NCI-H526 treated with DMSO at 0.1 percent for 48 hours (cell line): ENCODE results near the gene HELZ.
A peak's percentile ranks its signal among the peaks of the same experiment; 100 is the strongest.
"Not testable (repeated sequence)": the region's sequence is repeated elsewhere in the genome, so short reads cannot be mapped to it uniquely, and the experiment has no call there.

Source experiments
- DNase-seq: peaks from one replicate; lab custom pipeline; 2025; lab: John Stamatoyannopoulos, UW

HELZ gene

DNA sequence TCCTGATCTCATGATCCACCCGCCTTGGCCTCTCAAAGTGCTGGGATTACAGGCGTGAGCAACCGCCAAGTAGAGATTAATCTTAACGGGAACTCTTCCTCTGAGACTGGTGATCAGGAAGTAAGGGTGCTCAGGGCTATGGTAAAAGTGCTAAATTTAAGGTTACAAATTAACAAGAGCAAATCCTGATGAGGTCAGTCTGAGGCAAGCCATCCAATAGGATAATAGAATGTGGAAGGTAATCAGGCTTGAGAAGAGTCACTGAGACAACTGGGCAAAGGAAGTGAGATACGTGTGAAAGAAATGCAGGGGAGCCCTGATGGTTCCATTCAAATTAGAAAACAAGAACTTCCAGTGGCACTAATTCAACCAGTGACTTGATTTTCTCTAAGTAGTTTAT, 131.5 kb downstream of the HELZ start:
- no peak for DNase-seq

DNA sequence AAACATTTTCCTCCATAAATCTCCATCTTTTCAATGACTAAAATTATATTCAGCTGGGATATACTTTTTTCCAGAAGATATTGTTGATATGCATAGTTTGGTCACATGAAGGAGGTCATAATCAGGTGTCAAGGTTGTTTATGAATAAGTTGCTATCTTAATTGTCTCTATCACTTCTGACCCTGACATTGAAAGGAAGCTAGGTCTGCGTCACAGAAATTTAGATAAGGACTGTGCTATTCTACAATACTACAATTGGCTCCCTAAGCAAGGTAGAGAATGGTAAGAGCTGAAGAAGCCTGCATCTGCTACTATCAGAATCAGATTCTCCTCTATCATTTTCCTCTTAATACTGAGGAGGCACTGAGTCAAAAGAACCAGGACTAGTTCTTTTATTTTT, 133.2 kb downstream of the HELZ start:
- no peak for DNase-seq

DNA sequence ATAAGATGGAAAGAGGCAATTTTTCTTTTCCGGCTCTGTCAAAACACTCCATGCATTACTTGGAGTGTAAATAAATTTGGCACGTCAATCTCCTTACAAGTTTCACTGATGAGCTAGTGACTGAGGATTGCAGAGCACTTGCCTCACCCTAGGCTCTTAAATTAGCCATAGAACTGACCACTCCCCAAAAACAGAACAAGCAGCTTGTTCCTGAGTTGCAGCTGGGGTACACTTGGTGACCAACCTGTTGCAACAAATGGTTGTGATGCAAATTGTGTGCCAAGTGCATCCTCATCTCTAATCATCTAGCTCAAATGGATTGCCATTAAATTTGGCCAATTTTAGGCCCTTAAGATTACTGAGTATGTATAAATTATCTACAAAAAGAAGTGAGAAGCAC, 133.7 kb downstream of the HELZ start:
- DNase-seq: no peak

DNA sequence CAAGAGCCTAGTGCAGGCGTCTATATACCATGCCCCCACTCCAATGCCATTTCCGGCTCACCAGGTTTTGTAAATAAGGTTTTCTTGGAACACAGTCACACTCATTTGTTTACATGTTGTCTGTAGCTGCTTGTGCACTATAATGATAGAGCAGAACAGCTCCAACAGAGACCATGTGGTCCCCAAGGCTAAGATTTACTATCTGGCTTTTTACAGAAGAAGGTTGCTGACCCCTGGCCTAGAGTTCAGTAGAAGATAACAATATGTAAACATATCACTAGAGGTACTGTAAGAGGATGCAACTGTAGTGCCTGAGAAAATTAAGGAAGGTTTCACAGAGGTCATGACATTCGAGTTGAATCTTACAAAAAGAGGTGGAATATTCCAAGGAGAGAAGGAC, 134.4 kb downstream of the HELZ start:
- no peak for DNase-seq

DNA sequence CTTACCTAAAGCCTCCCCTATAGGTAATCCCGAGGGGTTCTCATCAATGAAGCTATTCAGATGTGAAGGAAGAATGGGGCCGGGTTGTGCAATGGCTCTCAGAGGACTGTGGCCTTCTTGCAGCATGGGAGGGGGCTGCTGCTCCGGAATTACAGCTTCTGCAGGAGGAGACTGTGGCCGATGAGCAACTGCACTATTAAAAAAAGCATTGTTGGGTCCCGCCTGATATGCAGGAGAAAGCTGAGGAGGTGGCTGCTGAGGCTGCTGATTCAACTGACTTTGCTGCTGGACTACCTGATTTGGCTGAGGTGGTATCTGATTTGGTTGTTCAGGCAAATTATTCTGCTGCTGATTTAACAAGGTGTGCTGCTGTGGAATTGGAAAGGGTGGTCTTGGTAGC, 135.9 kb downstream of the HELZ start:
- peak; percentile 80 for DNase-seq

DNA sequence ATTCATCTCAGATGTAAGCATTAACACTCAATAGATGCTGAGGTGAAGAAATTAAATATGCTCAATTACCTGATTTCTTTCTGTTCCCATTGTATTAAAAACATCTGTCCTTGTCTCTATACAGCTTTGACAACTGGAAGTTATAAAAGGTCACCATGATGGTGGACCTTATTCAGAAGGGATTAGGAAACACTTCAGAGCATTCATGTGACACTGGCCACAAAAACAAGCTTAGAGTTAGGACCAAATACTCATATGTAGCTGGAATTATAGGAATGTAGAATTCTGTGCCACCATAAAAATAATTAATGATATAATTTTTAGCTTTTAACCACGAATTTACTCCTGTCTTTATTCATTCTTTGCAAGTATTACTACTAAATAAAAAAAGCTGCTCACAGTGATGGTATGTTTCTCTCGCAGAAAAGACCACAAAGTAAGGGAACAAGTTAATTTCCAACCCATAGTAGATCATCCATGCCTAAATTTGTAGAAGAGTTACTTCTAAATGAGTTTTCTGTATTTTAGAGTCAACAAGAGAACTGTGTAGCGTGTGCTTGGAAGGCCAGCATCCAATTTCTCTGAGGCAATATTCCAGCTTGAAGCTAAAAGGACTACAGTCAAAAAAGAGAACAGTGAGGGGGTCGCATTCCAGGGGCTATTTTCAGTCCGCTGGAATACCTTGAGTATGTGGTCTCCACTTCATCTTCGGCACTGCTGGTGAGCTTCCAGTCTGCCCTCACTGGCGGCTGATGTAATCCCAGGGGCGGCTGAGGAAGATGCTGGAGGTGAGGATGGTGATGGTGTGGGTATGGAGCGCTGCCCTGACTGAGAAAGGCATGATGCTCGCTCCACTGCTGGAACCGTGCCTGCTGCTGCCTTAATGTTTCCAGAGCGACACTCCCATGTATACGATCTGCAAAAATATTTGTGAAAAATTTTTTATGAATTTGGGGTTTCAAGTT, 136.9 kb downstream of the HELZ start:
- DNase-seq: no peak

DNA sequence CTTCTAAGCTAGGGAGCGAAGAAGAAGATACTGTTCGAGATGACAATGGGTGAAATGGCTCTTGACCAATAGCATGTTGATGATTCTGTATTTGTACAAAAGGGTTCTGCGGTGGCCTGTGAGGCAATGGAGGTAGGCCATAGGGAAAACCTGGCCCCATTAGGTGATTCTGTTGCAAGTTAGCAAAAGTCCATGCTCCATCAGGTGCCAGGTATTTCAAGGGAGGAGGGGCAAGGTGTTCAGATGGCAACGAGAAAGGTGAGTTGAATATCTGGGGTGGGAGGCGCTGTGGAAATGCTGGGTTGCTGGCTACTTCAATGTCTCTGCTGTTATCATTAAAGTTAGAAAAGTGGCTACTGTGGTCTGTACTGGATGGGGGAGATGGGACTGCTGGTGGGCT, 137.8 kb downstream of the HELZ start:
- DNase-seq: no peak

DNA sequence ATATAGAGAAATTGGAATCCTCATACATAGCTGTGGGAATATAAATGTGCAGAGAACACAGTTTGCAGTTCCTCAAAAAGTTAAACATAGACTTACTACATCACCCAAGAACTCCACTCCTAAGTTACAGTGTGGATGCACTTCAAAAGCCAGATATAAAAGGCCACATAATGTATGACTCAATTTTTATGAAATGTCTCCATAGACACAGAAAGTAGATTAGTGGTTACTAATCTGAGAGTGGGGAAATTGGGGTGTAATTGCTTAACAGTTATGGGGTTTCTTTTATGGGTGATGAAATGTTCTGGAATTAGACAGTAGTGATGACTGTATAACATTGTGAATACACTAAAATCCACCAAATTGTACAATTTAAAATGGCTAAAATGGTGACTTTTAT, 139.8 kb downstream of the HELZ start:
- no peak for DNase-seq

DNA sequence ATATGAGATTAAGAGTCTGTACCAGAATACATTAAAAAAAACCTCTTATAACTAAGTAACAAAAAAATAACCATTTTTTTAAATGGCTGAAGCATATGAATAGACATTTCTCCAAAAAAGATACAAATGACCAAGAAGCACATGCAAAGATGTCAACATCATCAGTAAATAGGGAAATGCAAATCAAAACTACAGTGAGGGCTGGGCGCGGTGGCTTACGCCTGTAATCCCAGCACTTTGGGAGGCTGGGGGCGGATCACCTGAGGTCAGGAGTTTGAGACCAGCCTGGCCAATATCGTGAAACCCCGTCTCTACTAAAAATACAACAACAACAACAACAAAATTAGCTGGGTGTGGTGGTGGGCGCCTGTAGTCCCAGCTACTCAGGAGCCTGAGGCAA, 140.4 kb downstream of the HELZ start:
- not testable (repeated sequence) for DNase-seq

DNA sequence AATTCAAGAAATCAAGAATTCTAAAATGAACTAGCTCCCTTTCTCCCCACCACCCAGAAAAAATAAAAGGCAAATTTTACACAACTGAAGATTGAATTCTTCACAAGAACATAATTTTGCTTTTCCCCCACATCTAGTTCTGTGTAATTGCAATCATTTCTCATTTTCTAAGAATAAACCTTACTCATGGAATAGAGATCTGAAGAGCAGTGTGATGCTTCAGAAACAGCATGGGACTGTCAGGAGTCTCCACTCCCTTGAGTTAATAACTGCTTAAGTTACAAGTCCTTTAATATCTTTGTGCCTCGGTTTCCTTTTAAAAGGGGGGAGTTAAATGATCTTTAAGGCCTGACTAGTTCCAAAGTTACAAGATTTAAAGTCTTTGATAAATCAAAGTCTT, 147.0 kb downstream of the HELZ start:
- DNase-seq: no peak

DNA sequence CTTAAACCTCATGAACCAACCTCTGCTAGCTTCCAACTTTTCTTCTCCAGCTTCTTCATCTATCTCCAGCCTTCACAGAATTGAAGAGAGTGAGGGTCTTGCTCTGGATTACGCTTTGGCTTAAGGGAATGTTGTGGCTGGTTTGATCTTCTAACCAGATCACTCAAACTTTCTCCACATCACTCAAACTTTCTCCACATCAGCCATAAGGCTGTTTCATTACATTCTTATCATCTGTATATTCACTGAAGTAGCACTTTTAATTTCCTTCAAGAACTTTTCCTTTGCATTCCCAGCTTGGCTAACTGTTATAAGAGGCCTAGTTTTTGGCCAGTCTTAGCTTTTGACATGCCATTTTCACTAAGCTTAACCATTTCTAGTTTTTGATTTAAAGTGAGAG, 148.4 kb downstream of the HELZ start:
- DNase-seq: no peak

DNA sequence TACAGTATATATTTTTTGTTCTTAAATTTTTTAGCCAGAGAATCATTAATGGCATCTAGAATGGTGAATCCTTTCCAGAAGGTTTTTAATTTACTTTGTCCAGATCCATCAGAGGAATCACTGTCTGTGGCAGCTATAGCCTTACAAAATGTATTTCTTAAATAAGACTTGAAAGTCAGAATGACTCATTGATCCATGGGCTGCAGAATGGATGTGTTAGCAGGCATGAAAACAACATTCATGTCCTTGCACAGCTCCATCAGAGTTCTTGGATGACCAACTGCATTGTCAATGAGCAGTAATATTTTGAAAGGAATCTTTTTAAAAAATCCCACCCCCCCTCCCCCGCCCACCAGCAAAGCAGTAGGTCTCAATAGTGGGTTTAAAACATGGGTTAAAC, 149.2 kb downstream of the HELZ start:
- no peak for DNase-seq

DNA sequence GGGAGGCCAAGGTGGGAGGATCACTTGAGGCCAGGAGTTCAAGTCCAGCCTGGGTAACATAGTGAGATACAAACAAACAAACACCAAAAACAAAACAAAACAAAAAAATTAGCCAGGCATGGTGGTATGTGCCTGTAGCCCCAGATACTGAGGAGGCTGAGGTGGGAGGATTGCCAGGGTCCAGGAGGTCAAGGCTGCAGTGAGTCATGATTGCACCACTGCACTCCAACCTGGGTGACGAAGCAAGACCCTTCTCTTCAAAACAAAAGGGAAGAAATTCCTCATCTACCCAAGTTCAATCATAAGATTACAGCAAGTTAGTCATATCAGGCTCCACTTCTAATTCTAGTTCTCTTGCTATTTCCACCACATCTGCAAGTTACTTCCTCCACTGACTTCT, 149.7 kb downstream of the HELZ start:
- DNase-seq: not testable (repeated sequence)

DNA sequence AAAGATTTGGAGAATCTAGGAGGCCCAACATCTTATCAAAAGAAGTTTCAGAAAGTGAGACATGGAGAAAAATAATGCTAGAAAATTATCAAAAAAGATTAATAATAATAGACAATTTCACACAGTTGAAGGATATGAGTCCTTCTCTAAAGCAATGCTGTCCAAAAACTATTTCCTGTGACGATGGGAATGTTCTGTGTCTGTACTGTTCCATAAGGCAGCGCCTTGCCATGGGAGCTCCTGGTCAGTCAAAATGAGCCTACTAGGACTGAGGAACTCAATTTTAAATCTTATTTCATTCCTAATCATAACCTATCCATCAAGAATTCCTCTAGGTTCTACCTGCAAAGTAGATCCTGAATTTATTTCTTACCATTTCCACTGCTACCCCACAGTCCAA, 151.6 kb downstream of the HELZ start:
- no peak for DNase-seq

DNA sequence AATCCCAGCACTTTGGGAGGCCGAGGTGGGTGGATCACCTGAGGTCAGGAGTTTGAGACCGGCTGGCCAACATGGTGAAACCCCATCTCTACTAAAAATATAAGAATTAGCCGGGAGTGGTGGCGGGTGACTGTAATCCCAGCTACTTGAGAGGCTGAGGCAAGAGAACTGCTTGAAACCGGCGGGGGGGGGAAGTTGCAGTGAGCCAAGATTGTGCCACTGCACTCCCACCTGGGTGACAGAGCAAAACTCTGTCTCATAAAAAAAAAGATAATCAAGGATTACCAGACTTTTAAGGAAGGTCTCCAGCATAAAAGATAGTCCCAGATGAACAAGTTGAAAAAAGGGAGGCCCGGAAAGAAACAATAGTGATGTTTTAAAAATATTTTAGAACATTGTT, 152.3 kb downstream of the HELZ start:
- DNase-seq: not testable (repeated sequence)

DNA sequence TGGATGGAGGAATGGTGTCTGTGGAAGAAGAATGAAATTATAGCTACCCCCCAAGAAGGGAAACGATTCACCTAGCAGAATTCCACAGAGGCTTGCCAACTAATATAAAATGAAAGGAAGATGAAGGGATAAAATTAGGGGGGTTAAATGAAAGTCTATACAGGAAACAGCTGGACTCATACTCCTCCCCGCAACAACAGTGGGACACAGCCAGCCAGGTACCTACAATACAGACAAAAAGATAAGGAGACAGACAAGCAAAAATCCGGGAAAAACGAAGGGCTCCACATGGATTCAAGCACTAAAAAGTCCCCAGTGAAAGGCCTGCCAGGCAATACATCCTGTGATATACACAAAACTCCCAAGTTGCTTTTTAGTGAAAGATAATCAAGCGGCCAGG, 152.7 kb downstream of the HELZ start:
- no peak for DNase-seq

DNA sequence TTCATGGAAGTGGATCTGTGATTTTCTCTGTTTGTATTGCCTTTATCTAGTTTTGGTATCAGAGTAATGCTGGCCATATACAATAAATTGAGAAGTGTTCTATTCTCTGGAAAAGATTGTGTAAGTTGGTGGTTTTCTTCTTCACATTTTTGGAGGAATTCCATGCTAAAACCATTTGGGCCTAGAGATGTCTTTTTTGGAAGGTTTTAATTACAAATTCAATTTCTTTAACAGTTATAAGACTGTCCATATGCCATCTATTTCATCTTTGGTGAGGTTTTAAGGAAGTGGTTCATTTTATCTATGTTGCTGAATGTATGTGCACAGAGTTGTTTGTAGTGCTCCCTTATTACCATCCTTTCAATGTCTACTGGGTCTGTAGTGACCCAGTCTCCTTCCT, 154.7 kb downstream of the HELZ start:
- DNase-seq: no peak

DNA sequence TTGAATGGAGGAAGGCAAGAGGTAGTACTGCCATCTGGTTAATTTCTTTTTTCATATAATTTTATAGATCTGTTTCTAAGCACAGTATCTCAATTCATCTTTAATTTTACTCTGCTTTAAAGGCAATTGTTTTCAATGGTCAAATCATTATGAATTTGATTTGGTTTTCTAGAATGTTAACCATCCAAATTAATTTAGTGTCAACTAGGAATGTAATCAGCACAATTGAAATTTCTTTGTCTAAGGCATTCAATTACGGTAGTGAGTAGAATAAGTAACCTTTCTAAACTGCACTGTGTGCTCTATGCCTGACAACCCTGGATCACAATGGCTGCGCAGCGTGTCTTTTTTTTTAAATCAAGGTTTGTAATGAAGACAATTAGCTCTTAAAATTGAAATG, 156.4 kb downstream of the HELZ start:
- DNase-seq: no peak

DNA sequence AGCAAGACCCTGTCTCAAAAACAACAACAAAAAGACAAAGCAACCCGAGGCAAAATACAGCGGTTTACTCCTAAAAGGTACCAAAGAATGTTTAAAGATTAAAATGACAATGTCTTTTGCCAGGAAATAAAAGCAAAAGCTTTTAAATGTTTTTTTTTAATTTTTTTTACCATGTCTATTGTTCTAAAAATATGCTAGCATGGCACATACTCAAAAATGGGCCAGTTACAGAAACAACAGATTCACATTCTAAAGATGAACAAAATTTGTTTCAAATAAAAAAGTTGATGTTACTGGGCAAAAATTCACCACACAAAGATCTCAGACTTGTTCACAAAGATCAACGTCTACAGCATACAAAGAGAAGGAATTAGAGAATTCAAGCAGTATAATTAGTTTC, 159.6 kb downstream of the HELZ start:
- no peak for DNase-seq

DNA sequence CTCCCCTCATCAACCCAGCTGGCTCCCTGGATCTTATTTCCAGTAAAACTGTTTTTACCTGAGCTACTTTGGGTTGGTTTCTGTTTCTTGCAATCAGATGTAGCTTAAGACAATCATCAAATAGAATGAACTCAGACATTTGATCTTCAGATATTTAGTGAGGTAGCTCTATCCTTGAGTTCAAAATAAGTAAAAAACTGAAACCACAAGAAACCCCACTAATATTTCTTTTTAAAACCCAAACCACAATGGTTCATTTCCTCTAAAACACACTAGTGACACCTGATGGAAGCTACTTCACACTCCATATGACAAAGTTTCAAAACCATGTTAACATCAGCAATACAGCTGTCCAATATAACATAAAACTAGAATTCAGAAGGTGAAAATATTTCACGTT, 162.9 kb downstream of the HELZ start:
- no peak for DNase-seq

DNA sequence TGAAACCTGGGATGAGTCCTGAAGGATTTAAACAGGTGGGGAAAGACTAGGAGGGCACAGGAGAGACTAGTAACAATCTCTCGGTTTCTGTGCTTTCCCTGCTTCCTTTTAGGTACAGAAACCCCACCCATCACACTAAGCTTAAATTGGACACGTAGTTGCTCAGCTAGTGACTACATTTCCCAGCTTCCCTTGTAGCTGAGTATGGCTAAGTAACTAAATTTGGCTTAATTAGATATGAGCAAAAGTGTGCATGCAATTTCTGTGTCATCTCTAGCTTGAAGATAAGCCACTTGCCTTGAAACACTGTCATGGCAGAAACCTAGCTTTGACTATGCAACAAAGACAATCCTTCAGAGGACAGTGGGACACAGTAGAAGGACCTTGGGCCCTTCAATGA, 164.2 kb downstream of the HELZ start:
- no peak for DNase-seq

DNA sequence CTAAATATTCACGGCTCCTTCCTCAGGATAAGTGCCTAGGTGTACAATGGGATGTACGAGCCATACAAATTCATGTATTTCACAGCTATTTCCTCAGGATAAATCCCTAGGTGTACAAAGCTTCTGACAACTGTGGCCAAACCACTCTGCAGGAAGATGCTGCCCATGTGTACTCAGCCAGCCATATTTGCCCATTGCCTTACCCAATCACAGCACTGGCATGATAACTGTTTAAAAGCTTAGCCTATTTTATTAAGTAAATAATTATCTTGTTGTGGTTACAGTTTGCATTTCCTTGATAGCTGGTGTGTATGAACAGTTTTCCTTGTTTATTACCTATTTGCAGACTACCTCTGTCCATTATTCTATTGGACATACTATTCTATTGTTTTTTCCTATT, 165.5 kb downstream of the HELZ start:
- peak; percentile 63 for DNase-seq

DNA sequence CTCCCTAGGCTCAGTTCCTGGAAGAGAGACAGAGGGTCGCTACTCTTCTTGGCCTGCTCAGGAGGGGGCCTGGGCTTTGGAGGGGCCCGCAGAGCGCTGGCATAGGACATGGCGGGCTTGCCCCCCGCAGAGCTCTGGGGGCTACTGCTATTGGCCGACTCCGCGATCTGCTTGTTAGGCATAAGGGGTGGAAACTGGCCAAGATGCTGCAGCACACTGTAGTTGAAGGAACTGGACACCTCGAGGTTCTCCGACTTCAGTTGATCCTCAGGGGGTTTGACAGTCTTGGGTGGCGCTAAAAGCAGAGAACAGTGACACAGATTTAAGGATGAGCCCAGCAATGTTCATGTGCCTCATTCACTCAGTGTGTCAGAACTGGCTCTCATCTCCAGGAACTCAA, 166.7 kb downstream of the HELZ start:
- DNase-seq: no peak

DNA sequence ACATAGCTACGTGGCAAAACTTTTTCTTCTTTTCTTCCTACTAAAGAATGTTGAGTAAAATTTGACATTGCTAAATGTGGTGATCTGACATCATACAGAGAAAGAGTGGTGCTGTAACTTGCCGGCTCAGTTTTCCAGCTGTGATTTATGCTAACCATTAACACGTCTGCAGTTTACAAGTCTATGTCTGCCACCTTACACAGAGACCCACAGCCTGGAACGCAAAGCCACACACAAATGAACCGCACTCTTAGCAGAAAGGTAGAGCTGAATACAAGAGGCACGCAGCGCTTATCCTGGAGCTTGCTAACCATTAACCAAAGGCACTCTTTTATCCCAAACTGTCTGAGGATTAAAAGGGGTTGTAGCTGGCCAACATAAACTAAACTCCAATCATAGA, 168.7 kb downstream of the HELZ start:
- no peak for DNase-seq
